Ishikawa (cell line): ENCODE data around the gene HOXA7.

Experiments used
- CEBPB ChIP-seq: IDR thresholded peaks from 2 replicates; pipeline ENCODE4 v1.6.1; 2012
- CREB1 ChIP-seq: IDR thresholded peaks from 2 replicates; pipeline ENCODE4 v1.6.1; 2012; ENCODE audit warnings: low read depth
- EGR1 ChIP-seq: IDR thresholded peaks from 2 replicates; pipeline ENCODE4 v1.6.1; 2012
- EP300 ChIP-seq: IDR thresholded peaks from 2 replicates; pipeline ENCODE4 v1.6.1; 2012; ENCODE audit warnings: borderline replicate concordance
- FOXM1 ChIP-seq: IDR thresholded peaks from 2 replicates; pipeline ENCODE4 v1.6.1; 2012; ENCODE audit warnings: low read depth, borderline replicate concordance
- MAX ChIP-seq: IDR thresholded peaks from 2 replicates; pipeline ENCODE4 v1.6.1; 2012
- NFIC ChIP-seq: IDR thresholded peaks from 2 replicates; pipeline ENCODE4 v1.6.1; 2012
- RAD21 ChIP-seq: IDR thresholded peaks from 2 replicates; pipeline ENCODE4 v1.6.1; 2012; ENCODE audit warnings: low read depth
- REST ChIP-seq: IDR thresholded peaks from 2 replicates; pipeline ENCODE4 v1.6.1; 2012; ENCODE audit warnings: low read depth, mild to moderate bottlenecking
- TAF1 ChIP-seq: IDR thresholded peaks from 2 replicates; pipeline ENCODE4 v1.6.1; 2012; ENCODE audit warnings: low read depth, mild to moderate bottlenecking
- TCF12 ChIP-seq: IDR thresholded peaks from 2 replicates; pipeline ENCODE4 v1.6.1; 2012; ENCODE audit warnings: low read depth
- TEAD4 ChIP-seq: IDR thresholded peaks from 2 replicates; pipeline ENCODE4 v1.6.1; 2012
- USF1 ChIP-seq: IDR thresholded peaks from 2 replicates; pipeline ENCODE4 v1.6.1; 2012
- YY1 ChIP-seq: IDR thresholded peaks from 2 replicates; pipeline ENCODE4 v1.6.1; 2012; ENCODE audit warnings: low read depth
- ZBTB7A ChIP-seq: IDR thresholded peaks from 2 replicates; pipeline ENCODE4 v1.6.1; 2012; ENCODE audit warnings: low read depth

HOXA7 gene

GRCh38 chr7:27171325-27171636 lies 14.8 kb upstream of the HOXA7 start:
- TF ChIP-seq EGR1, result no peak
- TF ChIP-seq TCF12, result no peak
- no peak for TF ChIP-seq USF1
- TF ChIP-seq RAD21, result no peak
- TF ChIP-seq NFIC, result no peak
- no peak for TF ChIP-seq ZBTB7A
- no peak for TF ChIP-seq REST
- TF ChIP-seq EP300, result no peak
- no peak for TF ChIP-seq TAF1
- no peak for TF ChIP-seq TEAD4
- no peak for TF ChIP-seq CREB1
- TF ChIP-seq FOXM1, result no peak
- TF ChIP-seq CEBPB, result no peak
- TF ChIP-seq YY1, result no peak
- no peak for TF ChIP-seq MAX

GRCh38 chr7:27170426-27171324 lies 14.2 kb upstream of the HOXA7 start:
- no peak for TF ChIP-seq TCF12
- no peak for TF ChIP-seq USF1
- TF ChIP-seq REST, result no peak
- TF ChIP-seq YY1, result no peak
- TF ChIP-seq NFIC, result no peak

GRCh38 chr7:27169658-27170425 lies 13.4 kb upstream of the HOXA7 start:
- TF ChIP-seq TEAD4, result no peak
- peak; percentile 59; the same call in 1 of the 2 replicates for TF ChIP-seq ZBTB7A

- TF ChIP-seq RAD21 (no peak), USF1 (no peak), CEBPB (no peak), TCF12 (no peak), EGR1 (no peak), CREB1 (no peak), FOXM1 (no peak)
Observed at GRCh38 chr7:27168265-27168947, 11.9 kb upstream of the HOXA7 start.

GRCh38 chr7:27167916-27168264 lies 11.4 kb upstream of the HOXA7 start:
- TF ChIP-seq ZBTB7A (no peak), REST (no peak), TCF12 (no peak), USF1 (no peak), MAX (no peak), FOXM1 (no peak), CEBPB (no peak)
